OCI-LY3 (cell line): ENCODE results near the gene WDR72.

Source experiments
- H2AFZ ChIP-seq: fragments of 200-600, 300-600 bp; shearing (Covaris generic); 2 replicates; pipeline ENCODE4 v1.6.0; 2014; ENCODE audit warnings: antibody characterized with exemption, low read depth, low read length
- H3K27ac ChIP-seq: fragments of 200-600, 300-600 bp; sonication (generic); 2 replicates; pipeline ENCODE4 v1.5.1; 2014; ENCODE audit warnings: mild to moderate bottlenecking, low read length, moderate library complexity, mixed read lengths
- H3K27me3 ChIP-seq: fragments of 200-600, 300-600 bp; sonication (generic); 2 replicates; pipeline ENCODE4 v1.6.1; 2014; ENCODE audit warnings: low read depth, low read length, mixed read lengths
- H3K36me3 ChIP-seq: fragments of 200-600, 300-600 bp; sonication (generic); replicated peaks from 2 replicates; pipeline ENCODE3; 2014; ENCODE audit warnings: low read depth, low read length, mixed read lengths
- H3K4me1 ChIP-seq: fragments of 300-600, 200-600 bp; sonication (generic); 2 replicates; pipeline ENCODE4 v1.6.1; 2014; ENCODE audit warnings: low read length, mixed read lengths
- H3K4me2 ChIP-seq: fragments of 200-600, 300-600 bp; sonication (generic); 2 replicates; pipeline ENCODE4 v1.6.1; 2014; ENCODE audit warnings: low read length, mixed read lengths
- H3K4me3 ChIP-seq: fragments of 300-600, 200-600 bp; sonication (generic); 2 replicates; pipeline ENCODE4 v1.5.1; 2014; ENCODE audit warnings: antibody characterized with exemption, mild to moderate bottlenecking, low read length, moderate library complexity
- H3K79me2 ChIP-seq: fragments of 300-600, 200-600 bp; shearing (Covaris generic); 2 replicates; pipeline ENCODE4 v1.6.1; 2014; ENCODE audit warnings: mild to moderate bottlenecking, low read length, mixed read lengths
- H3K9ac ChIP-seq: fragments of 300-600, 200-600 bp; shearing (Covaris generic); 2 replicates; pipeline ENCODE4 v1.6.0; 2014; ENCODE audit warnings: mild to moderate bottlenecking, low read length, moderate library complexity
- H3K9me3 ChIP-seq: fragments of 200-600, 300-600 bp; shearing (Covaris generic); 2 replicates; pipeline ENCODE4 v1.6.1; 2014; ENCODE audit warnings: low read length, mixed read lengths; ENCODE audit not compliant: insufficient read depth
- H4K20me1 ChIP-seq: fragments of 200-600, 300-600 bp; sonication (generic); 2 replicates; pipeline ENCODE4 v1.6.1; 2016; ENCODE audit warnings: low read length, mixed read lengths; ENCODE audit not compliant: insufficient read depth
- EZH2phosphoT487 ChIP-seq: fragments of 200-600 bp; shearing (Covaris generic); IDR thresholded peaks from 2 replicates; pipeline ENCODE4 v1.6.1; 2018; ENCODE audit warnings: antibody characterized with exemption, mixed run types, low read depth
- TF ChIP-seq, protein P1 (sequence below): fragments of 200-600, 300-600 bp; sonication (generic); IDR thresholded peaks from 2 replicates; pipeline ENCODE4 v1.5.1; 2014; ENCODE audit warnings: antibody characterized with exemption, low read length, low read depth

WDR72 gene

DNA sequence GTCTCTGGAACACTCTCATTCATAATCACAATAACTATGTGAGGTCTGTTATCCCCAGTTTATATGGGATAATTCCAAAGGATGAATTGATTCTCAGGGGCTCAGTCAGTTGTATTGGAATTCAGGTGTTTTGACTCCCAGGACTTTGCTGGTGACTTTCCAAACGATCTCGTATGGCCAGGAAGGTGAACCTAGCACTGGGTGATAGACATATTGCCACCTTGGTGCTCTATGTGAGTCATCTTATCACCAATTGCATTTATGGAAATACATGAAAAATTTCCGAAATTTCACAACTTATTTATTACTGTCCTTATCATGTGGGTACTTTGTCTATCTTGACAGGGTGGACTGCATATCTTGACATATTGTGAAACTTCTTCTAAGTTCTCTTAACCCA, 287.3 kb downstream of the WDR72 start:
- H2AFZ ChIP-seq: no peak overlapping the region
- no peaks in the 10 kb centered on the region for H3K9me3 ChIP-seq
- TF ChIP-seq, protein P1, sequence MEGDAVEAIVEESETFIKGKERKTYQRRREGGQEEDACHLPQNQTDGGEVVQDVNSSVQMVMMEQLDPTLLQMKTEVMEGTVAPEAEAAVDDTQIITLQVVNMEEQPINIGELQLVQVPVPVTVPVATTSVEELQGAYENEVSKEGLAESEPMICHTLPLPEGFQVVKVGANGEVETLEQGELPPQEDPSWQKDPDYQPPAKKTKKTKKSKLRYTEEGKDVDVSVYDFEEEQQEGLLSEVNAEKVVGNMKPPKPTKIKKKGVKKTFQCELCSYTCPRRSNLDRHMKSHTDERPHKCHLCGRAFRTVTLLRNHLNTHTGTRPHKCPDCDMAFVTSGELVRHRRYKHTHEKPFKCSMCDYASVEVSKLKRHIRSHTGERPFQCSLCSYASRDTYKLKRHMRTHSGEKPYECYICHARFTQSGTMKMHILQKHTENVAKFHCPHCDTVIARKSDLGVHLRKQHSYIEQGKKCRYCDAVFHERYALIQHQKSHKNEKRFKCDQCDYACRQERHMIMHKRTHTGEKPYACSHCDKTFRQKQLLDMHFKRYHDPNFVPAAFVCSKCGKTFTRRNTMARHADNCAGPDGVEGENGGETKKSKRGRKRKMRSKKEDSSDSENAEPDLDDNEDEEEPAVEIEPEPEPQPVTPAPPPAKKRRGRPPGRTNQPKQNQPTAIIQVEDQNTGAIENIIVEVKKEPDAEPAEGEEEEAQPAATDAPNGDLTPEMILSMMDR: no peak
- TF ChIP-seq EZH2phosphoT487: no peak
- H4K20me1 ChIP-seq: no peaks in the 10 kb centered on the region
- H3K4me2 ChIP-seq: no peak overlapping the region
- no peak overlapping the region for H3K27ac ChIP-seq
- no peak overlapping the region for H3K9ac ChIP-seq
- no peak overlapping the region for H3K4me3 ChIP-seq
- no peaks in the 10 kb centered on the region for H3K27me3 ChIP-seq
- H3K36me3 ChIP-seq: no peaks in the 10 kb centered on the region
- no peaks in the 10 kb centered on the region for H3K79me2 ChIP-seq
- no peaks in the 10 kb centered on the region for H3K4me1 ChIP-seq

DNA sequence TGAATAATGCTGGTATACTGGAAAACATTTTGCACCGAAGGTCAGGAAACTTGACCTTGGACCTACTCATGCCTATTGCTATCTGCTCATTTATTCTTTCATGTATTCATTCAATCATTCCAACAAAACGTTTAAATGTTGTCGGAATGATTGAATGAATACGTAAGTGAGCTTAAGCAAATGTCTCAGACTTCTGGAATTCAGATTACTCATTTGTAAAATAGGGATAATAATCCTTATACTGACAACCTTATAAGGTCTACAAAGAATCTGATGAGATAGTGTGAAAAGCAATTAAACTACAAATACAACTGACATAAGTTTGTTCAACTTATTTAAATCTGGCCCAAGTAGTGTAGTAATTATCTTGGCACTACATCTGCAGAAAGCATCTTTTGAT, 288.7 kb downstream of the WDR72 start:
- H4K20me1 ChIP-seq: no peaks in the 10 kb centered on the region
- H3K9ac ChIP-seq: no peak overlapping the region
- H3K4me2 ChIP-seq: no peak overlapping the region
- H3K27me3 ChIP-seq: no peaks in the 10 kb centered on the region
- TF ChIP-seq, protein P1: no peak
- no peak for TF ChIP-seq EZH2phosphoT487
- no peak overlapping the region for H3K27ac ChIP-seq
- no peaks in the 10 kb centered on the region for H3K4me1 ChIP-seq
- no peaks in the 10 kb centered on the region for H3K79me2 ChIP-seq
- no peaks in the 10 kb centered on the region for H3K9me3 ChIP-seq
- no peak overlapping the region for H2AFZ ChIP-seq
- H3K36me3 ChIP-seq: no peaks in the 10 kb centered on the region
- H3K4me3 ChIP-seq: no peak overlapping the region

DNA sequence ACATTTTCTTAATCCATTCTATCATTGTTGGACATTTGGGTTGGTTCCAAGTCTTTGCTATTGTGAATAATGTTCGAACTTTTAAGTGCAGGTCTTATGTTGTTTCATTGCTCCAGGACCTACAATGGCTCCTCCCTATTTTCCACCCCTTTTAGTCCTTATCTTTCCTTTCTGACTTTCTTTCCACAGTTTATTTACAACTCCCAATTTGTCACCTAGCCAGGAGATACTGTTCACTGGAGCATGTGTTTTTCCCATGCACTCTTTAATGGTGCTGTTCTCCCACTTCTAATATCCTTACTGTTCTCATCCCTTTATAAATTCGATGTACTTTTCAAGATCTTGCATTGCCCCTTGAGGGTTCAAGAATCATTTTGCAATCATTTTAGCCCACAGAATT, 290.0 kb downstream of the WDR72 start:
- Histone ChIP-seq H3K9ac (no peak overlapping the region), H2AFZ (no peak overlapping the region), H3K27ac (no peak overlapping the region), H3K4me3 (no peak overlapping the region), H4K20me1 (no peaks in the 10 kb centered on the region), H3K4me2 (no peak overlapping the region), H3K36me3 (no peaks in the 10 kb centered on the region), H3K79me2 (no peaks in the 10 kb centered on the region), H3K4me1 (no peaks in the 10 kb centered on the region), H3K9me3 (no peaks in the 10 kb centered on the region), H3K27me3 (no peaks in the 10 kb centered on the region)
- no peak for TF ChIP-seq EZH2phosphoT487
- TF ChIP-seq, protein P1: no peak
